Stimulated activated CD4-positive, alpha-beta T cell treated with anti-CD3 and anti-CD28 coated beads, TNF-alpha, amount 100 ng/mL, for 1 hour (primary cell): ENCODE data around the gene TMX2.

Experiments used
- DNase-seq, 3 donors: peaks; one replicate each; pipeline ENCODE4 v3.0.0-alpha.2; 2020; ENCODE audit warnings: low read depth in 3 of 3, low spot score in 1 of 3

TMX2 gene

GRCh38 chr11:57764566-57764965 is 52.2 kb downstream of the TMX2 start:
- no peak for DNase-seq

- no peak for DNase-seq
Measured at GRCh38 chr11:57764972-57765371, 52.6 kb downstream of the TMX2 start.

- no peak for DNase-seq
Measured at GRCh38 chr11:57770793-57771192, 58.4 kb downstream of the TMX2 start.

GRCh38 chr11:57771365-57771764 is 59.0 kb downstream of the TMX2 start:
- DNase-seq: no peak

GRCh38 chr11:57772562-57772961 is 60.2 kb downstream of the TMX2 start:
- no peak for DNase-seq

GRCh38 chr11:57773026-57773598 is 60.7 kb downstream of the TMX2 start:
- no peak for DNase-seq

- no peak for DNase-seq
Measured at GRCh38 chr11:57775491-57775890, 63.1 kb downstream of the TMX2 start.

- no peak for DNase-seq
Measured at GRCh38 chr11:57776031-57776521, 63.7 kb downstream of the TMX2 start.

GRCh38 chr11:57776577-57777210 is 64.3 kb downstream of the TMX2 start:
- DNase-seq: no peak

GRCh38 chr11:57777969-57778317 is 65.5 kb downstream of the TMX2 start:
- no peak for DNase-seq

- DNase-seq: no peak
Measured at GRCh38 chr11:57778318-57779037, 66.1 kb downstream of the TMX2 start.

- DNase-seq: no peak
Measured at GRCh38 chr11:57779276-57779675, 66.9 kb downstream of the TMX2 start.

- no peak for DNase-seq
Measured at GRCh38 chr11:57781529-57781943, 69.1 kb downstream of the TMX2 start.

GRCh38 chr11:57785072-57785471 is 72.7 kb downstream of the TMX2 start:
- DNase-seq: no peak

- DNase-seq: no peak
Measured at GRCh38 chr11:57786436-57786835, 74.0 kb downstream of the TMX2 start.

GRCh38 chr11:57787006-57787604 is 74.7 kb downstream of the TMX2 start:
- DNase-seq: no peak

- no peak for DNase-seq
Measured at GRCh38 chr11:57787920-57788702, 75.7 kb downstream of the TMX2 start.

- DNase-seq: no peak
Measured at GRCh38 chr11:57788703-57789088, 76.3 kb downstream of the TMX2 start.
